HEK293T (cell line): ENCODE results near the gene FTL.

ENCODE experiments used
- CTCF ChIA-PET: fragments of 350-600 bp; formaldehyde crosslinking; extraction: SDS; loops from one replicate; lab custom pipeline; 2021; ENCODE audit warnings: antibody characterized with exemption, inconsistent platforms; lab: Yijun Ruan, JAX
- POLR2A ChIA-PET: fragments of 350-600 bp; formaldehyde crosslinking; extraction: SDS; loops from one replicate; lab custom pipeline; 2020; ENCODE audit warnings: antibody characterized with exemption, inconsistent platforms; lab: Yijun Ruan, JAX
- DNase-seq: peaks from one replicate; pipeline ENCODE4 v3.0.0; 2012; ENCODE audit warnings: mixed read lengths; ENCODE audit errors: extremely low spot score
- ARNT ChIP-seq: fragments of 450-650 bp; IDR thresholded peaks from 2 replicates; pipeline ENCODE4 v1.6.1; 2017; ENCODE audit warnings: mild to moderate bottlenecking
- BHLHE40 ChIP-seq: fragments of 450-650 bp; IDR thresholded peaks from 2 replicates; pipeline ENCODE4 v1.6.1; 2016; ENCODE audit warnings: mild to moderate bottlenecking, moderate library complexity, borderline replicate concordance
- CTBP1 ChIP-seq: fragments of 450-650 bp; IDR thresholded peaks from 2 replicates; pipeline ENCODE4 v1.6.1; 2016; ENCODE audit warnings: borderline replicate concordance
- ELF4 ChIP-seq: fragments of 450-650 bp; IDR thresholded peaks from 2 replicates; pipeline ENCODE4 v1.6.1; 2017; ENCODE audit warnings: antibody characterized with exemption
- FOXA1 ChIP-seq: fragments of 450-650 bp; IDR thresholded peaks from 2 replicates; pipeline ENCODE4 v1.6.1; 2016; ENCODE audit warnings: mild to moderate bottlenecking
- FOXK2 ChIP-seq: fragments of 450-650 bp; IDR thresholded peaks from 2 replicates; pipeline ENCODE4 v1.6.1; 2016; ENCODE audit warnings: mild to moderate bottlenecking
- FOXM1 ChIP-seq: fragments of 450-650 bp; IDR thresholded peaks from 2 replicates; pipeline ENCODE4 v1.6.1; 2017; ENCODE audit warnings: mild to moderate bottlenecking, borderline replicate concordance
- HDGF ChIP-seq: fragments of 450-650 bp; IDR thresholded peaks from 2 replicates; pipeline ENCODE4 v1.6.1; 2017; ENCODE audit warnings: antibody characterized with exemption, borderline replicate concordance
- L3MBTL2 ChIP-seq: fragments of 450-650 bp; conservative IDR thresholded peaks from 2 replicates; pipeline ENCODE4 v1.6.1; 2016; ENCODE audit warnings: mild to moderate bottlenecking
- LEF1 ChIP-seq: fragments of 450-650 bp; IDR thresholded peaks from 2 replicates; pipeline ENCODE4 v1.6.1; 2017; ENCODE audit warnings: mild to moderate bottlenecking, borderline replicate concordance
- NFRKB ChIP-seq: fragments of 450-650 bp; IDR thresholded peaks from 2 replicates; pipeline ENCODE4 v1.6.1; 2016; ENCODE audit warnings: mild to moderate bottlenecking, moderate library complexity
- PKNOX1 ChIP-seq: fragments of 450-650 bp; IDR thresholded peaks from 2 replicates; pipeline ENCODE4 v1.6.1; 2016
- SP1 ChIP-seq: fragments of 450-650 bp; IDR thresholded peaks from 2 replicates; pipeline ENCODE4 v1.6.1; 2017
- SUZ12 ChIP-seq: fragments of 450-650 bp; IDR thresholded peaks from 2 replicates; pipeline ENCODE4 v1.6.1; 2016; ENCODE audit warnings: mild to moderate bottlenecking
- TARDBP ChIP-seq: fragments of 450-650 bp; IDR thresholded peaks from 2 replicates; pipeline ENCODE4 v1.6.1; 2016
- ZNF384 ChIP-seq: fragments of 450-650 bp; IDR thresholded peaks from 2 replicates; pipeline ENCODE4 v1.6.1; 2016

Gene FTL

GRCh38 chr19:48987323-48987722, 22.2 kb downstream of the FTL start:
- no peak for DNase-seq
- ChIA-PET POLR2A (interaction anchor here (1.2 kb wide), 1 partner anchor 9 kb away, joined by 4 read pairs; no protein-coding TSS in a partner anchor), CTCF (interaction anchor here (0.6 to 1.0 kb wide), 2 partner anchors 12 to 17 kb away, joined by 3 read pairs; no protein-coding TSS in a partner anchor)
- no peak for TF ChIP-seq FOXA1
- no peak for TF ChIP-seq FOXM1
- no peak for TF ChIP-seq ARNT
- no peak for TF ChIP-seq HDGF

- no peak for DNase-seq
- ChIA-PET POLR2A (no interaction called here), CTCF (no interaction called here)
- TF ChIP-seq CTBP1 = no peak
- TF ChIP-seq TARDBP = no peak
- TF ChIP-seq FOXA1 = no peak
- no peak for TF ChIP-seq LEF1
- TF ChIP-seq SUZ12 = no peak
- TF ChIP-seq FOXM1 = no peak
- TF ChIP-seq ELF4 = no peak
- no peak for TF ChIP-seq HDGF
- TF ChIP-seq ARNT = no peak
- no peak for TF ChIP-seq FOXK2
- no peak for TF ChIP-seq L3MBTL2
- TF ChIP-seq PKNOX1 = no peak
- no peak for TF ChIP-seq BHLHE40
- TF ChIP-seq ZNF384 = no peak
- TF ChIP-seq SP1 = no peak
- TF ChIP-seq NFRKB = no peak
Measured at GRCh38 chr19:48988286-48988685, 23.2 kb downstream of the FTL start.

GRCh38 chr19:48988860-48989259, 23.8 kb downstream of the FTL start:
- TF ChIP-seq FOXK2 (no peak), ELF4 (no peak), HDGF (no peak), NFRKB (no peak), FOXM1 (no peak), ZNF384 (no peak), ARNT (no peak), BHLHE40 (no peak)
- POLR2A ChIA-PET = no interaction called here
- no peak for DNase-seq
- CTCF ChIA-PET = interaction anchor here (0.6 kb wide), 1 partner anchor 193 kb away, joined by 3 read pairs; no protein-coding TSS in a partner anchor

- ChIA-PET POLR2A (no interaction called here), CTCF (no interaction called here)
- DNase-seq = no peak
- no peak for TF ChIP-seq NFRKB
Measured at GRCh38 chr19:48989701-48990291, 24.7 kb downstream of the FTL start.

GRCh38 chr19:48990400-48990799, 25.3 kb downstream of the FTL start:
- CTCF ChIA-PET = no interaction called here
- TF ChIP-seq L3MBTL2 (no peak), ELF4 (no peak), TARDBP (no peak), LEF1 (no peak), CTBP1 (no peak), ARNT (no peak), FOXM1 (no peak), SUZ12 (no peak), SP1 (no peak)
- DNase-seq = no peak
- POLR2A ChIA-PET = interaction anchor here (1.0 kb wide), 1 partner anchor 9 kb away, joined by 3 read pairs; no protein-coding TSS in a partner anchor

- TF ChIP-seq ZNF384 (no peak), SP1 (no peak), LEF1 (no peak), ELF4 (no peak), L3MBTL2 (no peak), FOXM1 (no peak), HDGF (no peak), TARDBP (no peak), FOXK2 (no peak), FOXA1 (no peak), SUZ12 (no peak), BHLHE40 (no peak), NFRKB (no peak), CTBP1 (no peak), PKNOX1 (no peak), ARNT (no peak)
- ChIA-PET CTCF (interaction anchor here (3.5 kb wide), 1 partner anchor 14 kb away, joined by 26 read pairs; no protein-coding TSS in a partner anchor), POLR2A (interaction anchor here (1.0 kb wide), 1 partner anchor 8 kb away, joined by 3 read pairs; no protein-coding TSS in a partner anchor)
Measured at GRCh38 chr19:48991011-48991609, 26.0 kb downstream of the FTL start.

More at GRCh38 chr19:48991011-48991609, 26.0 kb downstream of the FTL start:
- no peak for DNase-seq
